HG02884 (cell line): ENCODE results near the gene FLVCR2.

Source experiments
- ATAC-seq: cut with Tn5 transposase; IDR thresholded peaks from one replicate; pipeline ENCODE4 v1.9.1; 2021; ENCODE audit warnings: mild to moderate bottlenecking, moderate library complexity; ENCODE audit not compliant: unreplicated experiment

The FLVCR2 gene

GRCh38 chr14:75578102-75578785 lies at the start of gene FLVCR2:
FLVCR2 (plus strand) TSS chr14:75578620; CDS start chr14:75578973, 353 bp downstream.
- peak; percentile 32 for ATAC-seq

GRCh38 chr14:75531256-75531655 lies 47.2 kb upstream of the FLVCR2 start:
- no peak for ATAC-seq

DNA sequence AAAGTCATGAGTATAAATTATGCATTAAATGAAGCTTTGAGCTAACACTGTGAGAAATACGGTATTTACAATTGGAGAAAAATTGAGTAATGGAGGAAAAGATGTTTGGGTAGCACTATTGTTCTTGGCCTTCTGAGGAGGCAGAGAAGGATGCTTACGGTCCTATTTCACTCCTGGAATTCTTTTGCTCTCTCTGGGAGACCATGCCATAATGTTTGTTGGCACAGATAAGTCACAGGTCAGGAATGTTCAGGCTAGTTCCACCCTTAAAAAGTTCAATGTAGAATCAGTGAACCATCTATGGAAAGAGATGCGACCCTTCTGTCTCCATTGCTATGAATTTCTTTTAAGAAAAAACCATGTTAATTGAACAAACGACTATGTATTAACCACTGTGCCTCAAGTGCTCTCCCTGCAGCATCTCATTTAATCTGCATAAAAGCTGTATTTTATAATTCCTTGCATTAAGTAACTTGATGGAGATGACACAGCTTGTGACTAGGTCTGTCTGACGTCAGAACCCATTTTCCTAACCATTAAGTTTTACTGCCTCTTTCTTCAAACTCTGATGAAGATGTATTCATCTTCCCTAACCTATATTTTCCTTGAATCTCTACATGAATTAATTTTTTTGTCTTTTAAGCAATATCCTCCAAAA lies 46.6 kb upstream of the FLVCR2 start:
- ATAC-seq = no peak

DNA sequence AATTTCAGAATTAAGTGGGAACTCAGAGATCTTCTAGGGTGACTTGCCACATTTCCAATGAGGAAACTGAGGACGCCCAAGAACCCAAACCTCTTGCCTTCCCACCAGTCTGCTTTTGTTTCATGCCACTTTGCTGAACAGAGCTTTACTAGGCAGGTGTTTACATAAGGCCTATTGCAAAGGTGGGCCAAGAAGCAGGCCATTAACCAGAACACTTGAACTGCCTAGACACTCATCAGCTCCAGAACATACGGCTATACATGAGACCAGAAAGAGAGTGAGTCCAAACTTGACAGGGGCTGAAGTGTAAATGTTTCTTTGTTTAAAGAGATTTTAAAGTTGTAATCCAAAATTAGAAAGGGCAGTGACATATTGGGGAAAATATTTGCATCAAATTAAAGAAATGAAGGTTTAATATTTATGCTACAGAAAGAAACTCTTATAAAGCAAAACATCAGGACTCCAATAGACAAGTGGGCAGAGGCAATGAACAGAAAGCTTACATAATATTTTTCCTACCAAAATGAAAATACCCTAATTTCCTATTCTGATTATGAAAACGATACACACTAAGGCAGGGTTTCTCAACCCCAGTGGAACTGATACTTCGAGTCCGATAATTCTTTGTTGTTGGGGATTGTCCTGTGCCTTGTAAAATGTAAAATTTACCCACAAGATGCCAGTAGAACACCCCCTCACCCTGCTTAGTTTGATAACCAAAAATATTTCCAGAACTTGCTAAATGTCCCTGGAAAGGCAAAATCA lies 44.4 kb upstream of the FLVCR2 start:
- no peak for ATAC-seq

GRCh38 chr14:75535164-75535898 lies 43.1 kb upstream of the FLVCR2 start:
- no peak for ATAC-seq

- no peak for ATAC-seq
Measured at GRCh38 chr14:75537071-75537470, 41.3 kb upstream of the FLVCR2 start.

DNA sequence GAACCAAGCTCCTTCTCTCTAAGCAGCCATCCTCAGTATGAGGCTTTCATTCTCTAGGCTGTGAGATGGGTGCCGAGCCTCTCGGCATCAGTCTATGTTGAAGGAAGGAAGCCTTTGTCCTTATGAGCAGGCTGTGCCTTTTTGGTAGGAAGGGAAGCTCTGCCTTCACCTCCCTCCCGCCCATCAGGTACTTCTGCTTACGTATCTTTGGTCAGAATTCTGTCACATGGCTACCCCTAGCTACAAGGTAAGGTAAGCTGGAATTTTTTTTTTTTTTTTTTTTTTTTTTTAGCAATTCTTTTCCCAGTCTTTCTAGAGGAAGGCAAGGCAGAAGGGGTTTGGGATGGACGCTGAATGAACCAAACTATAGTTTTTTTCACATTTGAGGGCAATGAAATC lies 39.3 kb upstream of the FLVCR2 start:
- no peak for ATAC-seq

GRCh38 chr14:75539561-75540478 lies 38.6 kb upstream of the FLVCR2 start:
- ATAC-seq = peak; percentile 48

DNA sequence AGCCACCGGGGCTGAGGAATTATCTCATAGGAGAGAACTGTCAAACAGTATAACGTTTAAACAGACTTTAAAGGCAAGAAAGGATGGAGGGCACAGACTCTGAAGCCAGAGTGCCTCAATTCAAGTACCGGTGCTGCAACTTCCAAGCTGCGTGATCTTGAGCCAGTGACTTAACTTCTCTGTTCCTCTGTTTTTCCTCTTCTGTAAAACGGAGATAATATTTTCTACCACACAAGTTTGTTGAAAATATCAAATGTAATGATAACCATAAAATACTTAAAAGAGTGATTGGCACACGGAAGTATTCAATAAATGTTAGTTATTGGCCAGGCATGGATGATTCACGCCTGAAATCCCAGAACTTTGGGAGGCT lies 38.0 kb upstream of the FLVCR2 start:
- ATAC-seq = no peak

DNA sequence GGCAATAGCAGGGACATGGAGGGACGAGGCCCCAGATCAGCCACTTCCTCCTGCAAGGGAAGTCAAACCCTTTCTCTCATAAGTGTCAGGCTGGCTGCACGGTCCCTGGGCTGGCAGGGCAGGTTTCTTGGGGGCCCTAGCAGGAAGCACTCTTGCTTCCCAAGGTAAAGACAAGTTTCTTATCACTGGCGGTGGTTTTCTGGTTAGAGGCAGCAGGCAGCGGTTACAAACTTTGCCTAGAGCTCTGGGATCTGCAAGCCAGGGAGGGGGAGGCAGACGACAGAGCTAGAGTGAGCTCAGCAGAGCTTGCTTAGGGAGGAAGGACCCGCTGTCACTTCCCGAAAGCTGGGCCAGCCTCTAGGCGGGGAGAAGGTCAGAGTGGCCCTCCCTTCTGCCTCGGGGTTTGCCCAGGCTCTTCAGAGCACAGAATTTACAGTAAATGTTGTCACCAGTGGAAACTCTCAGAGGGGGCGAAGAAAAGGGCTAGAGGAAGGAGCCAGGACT lies 35.8 kb upstream of the FLVCR2 start:
- peak; percentile 55 for ATAC-seq

- no peak for ATAC-seq
Measured at GRCh38 chr14:75543253-75543652, 35.2 kb upstream of the FLVCR2 start.

- ATAC-seq = no peak
Measured at GRCh38 chr14:75543786-75544185, 34.6 kb upstream of the FLVCR2 start.

GRCh38 chr14:75545907-75546306 lies 32.5 kb upstream of the FLVCR2 start:
- no peak for ATAC-seq

DNA sequence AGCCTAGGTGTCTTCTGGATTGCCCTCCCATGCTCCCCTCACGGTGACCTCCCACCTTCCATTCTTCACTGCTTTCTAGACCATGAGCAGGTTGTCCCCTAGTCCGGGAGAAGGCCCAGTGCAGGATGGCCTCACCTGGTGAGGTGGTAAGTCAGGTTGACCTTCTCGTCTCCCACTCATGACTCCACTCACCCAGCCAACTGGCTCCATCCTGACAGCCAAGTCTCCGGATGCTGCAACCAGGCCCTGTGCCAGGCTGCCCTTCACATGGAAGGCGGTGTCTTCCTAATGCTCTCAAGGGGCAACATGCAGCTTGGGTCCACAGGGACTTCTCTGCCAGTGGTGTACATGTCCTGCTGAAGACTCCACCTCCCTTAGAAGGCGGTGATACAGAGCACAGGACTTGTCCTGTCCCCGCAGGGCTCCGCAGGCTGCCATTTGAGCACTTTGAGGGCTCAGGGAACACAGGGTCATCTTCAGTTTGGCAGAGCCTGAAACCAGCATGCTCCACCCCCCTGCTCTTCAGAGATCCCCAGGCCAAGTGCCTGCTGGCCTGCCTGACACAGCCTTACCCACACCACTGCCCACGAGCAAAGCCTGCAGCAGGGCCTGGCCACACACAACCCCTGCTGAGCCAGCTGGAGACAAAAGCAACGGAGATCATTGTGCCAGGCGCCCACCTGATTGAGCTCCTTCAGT lies 30.7 kb upstream of the FLVCR2 start:
- no peak for ATAC-seq

- ATAC-seq = no peak
Measured at GRCh38 chr14:75548544-75548943, 29.9 kb upstream of the FLVCR2 start.

DNA sequence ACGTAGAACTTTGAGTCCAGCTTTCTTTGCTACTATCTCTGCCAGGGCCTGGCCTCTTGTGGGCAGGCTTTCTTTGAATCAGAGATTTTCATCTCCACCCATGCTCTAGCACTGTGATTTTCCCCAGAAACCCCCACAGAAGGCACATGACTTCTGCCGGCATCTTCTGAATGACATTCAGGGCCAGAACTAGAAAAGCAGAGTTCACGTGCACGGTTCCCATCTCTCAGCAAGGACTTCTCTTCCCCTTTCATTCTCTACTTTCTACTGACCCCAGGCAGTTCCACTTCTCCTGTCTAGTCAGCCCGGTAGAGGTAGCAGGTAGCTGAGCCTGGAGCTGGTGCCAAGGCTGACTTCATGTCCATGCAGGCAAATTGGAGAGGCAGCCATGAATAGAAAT lies 29.3 kb upstream of the FLVCR2 start:
- ATAC-seq = peak; percentile 68

DNA sequence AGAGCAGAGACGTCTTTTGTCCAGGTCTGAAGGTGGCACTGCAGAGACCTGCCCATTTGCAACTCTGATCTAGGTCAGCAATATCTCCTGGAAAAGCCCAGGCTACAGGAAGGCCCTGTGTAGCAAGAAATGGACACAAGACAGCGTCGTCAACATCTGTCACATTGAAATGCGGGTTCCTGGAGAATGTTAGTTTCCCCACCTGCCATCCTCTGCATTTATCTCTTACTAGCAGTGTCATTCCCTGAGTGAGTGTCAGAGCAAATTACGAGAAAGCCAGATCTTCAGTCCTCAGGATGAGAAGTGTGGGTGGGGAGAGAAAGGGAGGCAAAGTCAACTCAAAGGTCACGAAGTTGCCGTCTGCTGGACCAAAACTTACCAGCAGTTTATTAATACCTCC lies 27.4 kb upstream of the FLVCR2 start:
- ATAC-seq = no peak

DNA sequence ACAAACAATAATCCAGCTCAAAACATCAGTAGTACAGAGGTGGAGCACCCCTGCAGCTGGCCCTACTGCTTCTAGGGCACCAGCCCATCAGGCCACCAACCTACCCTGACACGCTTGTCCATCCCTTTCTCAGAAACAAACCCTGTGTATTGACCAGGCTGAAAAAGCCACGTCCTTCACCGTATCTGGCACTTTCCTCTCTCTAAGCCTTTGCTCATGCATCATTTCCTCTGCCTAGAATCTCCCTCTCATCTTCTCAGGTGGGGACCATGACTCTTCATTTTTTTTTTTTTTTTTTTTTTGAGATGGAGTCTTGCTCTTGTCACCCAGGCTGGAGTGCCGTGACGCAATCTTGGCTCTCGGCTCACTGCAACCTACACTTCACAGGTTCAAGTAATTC lies 25.3 kb upstream of the FLVCR2 start:
- ATAC-seq = no peak

GRCh38 chr14:75553761-75554364 lies 24.6 kb upstream of the FLVCR2 start:
- no peak for ATAC-seq
